ENCODE data around the gene GANAB.

GRCh38 chr11:62592146-62592815 lies 54.1 kb downstream of the GANAB start:
- TF ChIP-seq EZH2 (optimal IDR thresholded peaks at IDR 0.05; ENCODE audit: low read depth, low read length): no peak
- TF ChIP-seq CTCF (IDR thresholded peaks at IDR 0.05; ENCODE audit: low read length): no peak; the same call in 1 of the 2 replicates
